ENCODE data around the gene PKMYT1.
A peak's percentile ranks its signal among the peaks of the same experiment; 100 is the strongest.

The PKMYT1 gene

DNA sequence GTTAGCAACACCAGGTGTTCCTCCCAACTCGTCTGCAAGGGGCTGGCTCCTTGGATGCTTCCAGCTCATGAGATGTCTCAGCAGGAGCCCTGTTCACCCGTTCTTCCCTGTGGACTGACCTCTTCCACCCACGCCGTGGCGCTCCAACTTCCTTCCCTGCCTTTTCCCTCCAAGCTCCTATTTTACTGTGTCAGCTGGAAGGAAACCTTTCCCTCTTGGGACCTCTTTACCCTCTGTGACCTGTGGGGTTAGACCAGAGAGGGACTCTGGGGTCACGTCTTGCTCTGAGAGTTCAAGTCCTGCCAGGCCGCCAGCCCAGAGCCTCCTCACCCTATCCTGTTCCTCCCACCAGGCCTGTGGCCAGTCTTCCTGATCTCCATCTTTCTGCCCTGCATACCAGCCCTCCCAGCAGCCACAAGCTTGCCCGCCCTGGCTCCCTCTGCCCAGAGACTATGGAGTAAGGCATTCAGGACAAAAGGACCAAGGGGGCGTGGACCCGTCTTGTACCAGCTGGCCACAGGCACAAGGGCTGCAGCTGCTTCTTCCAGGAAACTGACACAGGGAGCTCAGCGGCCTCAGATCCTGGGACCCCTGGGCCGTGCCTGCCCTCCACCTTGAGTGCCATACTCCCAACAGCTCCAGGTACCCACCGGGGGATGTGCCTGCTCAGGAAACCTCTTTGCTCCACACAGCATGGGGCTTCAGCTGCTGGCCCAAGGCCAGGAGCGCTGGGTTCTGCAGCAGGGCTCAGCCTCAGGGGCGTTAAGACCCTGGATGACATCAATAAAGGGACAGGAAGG is 8.1 kb downstream of the PKMYT1 start:
- DNase-seq = no peak

DNA sequence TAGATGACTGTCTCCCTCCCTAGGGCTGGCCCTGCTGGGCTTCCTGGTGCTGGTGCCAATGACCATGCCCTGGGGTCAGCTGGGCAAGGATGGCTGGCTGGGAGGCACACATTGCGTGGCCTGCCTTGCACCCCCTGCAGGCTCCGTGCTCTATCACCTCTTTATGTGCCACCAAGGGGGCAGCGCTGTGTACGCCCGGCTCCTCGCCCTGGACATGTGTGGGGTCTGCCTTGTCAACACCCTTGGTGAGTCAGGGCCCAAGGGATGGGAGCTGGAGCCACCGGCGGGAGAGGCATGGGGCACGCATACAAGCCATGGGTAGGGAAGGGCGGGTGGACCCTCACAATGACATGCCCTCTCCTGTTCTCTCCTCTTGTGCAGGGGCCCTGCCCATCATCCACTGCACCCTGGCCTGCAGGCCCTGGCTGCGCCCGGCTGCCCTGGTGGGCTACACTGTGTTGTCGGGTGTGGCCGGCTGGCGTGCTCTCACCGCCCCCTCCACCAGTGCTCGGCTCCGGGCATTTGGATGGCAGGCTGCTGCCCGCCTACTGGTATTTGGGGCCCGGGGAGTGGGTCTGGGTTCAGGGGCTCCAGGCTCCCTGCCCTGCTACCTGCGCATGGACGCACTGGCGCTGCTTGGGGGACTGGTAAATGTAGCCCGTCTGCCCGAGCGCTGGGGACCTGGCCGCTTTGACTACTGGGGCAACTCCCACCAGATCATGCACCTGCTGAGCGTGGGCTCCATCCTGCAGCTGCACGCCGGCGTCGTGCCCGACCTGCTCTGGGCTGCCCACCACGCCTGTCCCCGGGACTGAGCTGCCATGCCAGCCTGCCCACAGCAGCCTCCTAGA is 8.9 kb downstream of the PKMYT1 start:
- DNase-seq = no peak

DNA sequence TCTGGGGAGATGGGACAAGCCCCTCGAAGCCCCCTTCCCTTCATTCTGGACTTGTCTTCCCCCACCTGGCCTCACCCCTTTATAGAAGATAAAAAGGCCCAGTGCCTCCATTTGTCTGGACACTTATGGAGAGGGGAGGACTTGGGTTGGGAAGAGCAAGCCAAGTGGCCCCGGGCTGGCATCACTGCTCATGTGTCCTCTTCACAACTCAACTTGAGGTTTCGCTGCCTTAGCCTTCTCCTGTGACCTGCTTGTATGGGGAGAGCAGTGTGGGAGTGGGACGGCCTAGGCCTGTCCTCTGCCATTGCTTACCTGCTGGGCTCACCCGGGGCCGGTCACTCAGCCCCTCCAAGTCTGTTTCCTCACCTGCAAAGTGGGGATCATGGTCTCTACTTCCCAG is 9.7 kb downstream of the PKMYT1 start:
- DNase-seq = no peak

DNA sequence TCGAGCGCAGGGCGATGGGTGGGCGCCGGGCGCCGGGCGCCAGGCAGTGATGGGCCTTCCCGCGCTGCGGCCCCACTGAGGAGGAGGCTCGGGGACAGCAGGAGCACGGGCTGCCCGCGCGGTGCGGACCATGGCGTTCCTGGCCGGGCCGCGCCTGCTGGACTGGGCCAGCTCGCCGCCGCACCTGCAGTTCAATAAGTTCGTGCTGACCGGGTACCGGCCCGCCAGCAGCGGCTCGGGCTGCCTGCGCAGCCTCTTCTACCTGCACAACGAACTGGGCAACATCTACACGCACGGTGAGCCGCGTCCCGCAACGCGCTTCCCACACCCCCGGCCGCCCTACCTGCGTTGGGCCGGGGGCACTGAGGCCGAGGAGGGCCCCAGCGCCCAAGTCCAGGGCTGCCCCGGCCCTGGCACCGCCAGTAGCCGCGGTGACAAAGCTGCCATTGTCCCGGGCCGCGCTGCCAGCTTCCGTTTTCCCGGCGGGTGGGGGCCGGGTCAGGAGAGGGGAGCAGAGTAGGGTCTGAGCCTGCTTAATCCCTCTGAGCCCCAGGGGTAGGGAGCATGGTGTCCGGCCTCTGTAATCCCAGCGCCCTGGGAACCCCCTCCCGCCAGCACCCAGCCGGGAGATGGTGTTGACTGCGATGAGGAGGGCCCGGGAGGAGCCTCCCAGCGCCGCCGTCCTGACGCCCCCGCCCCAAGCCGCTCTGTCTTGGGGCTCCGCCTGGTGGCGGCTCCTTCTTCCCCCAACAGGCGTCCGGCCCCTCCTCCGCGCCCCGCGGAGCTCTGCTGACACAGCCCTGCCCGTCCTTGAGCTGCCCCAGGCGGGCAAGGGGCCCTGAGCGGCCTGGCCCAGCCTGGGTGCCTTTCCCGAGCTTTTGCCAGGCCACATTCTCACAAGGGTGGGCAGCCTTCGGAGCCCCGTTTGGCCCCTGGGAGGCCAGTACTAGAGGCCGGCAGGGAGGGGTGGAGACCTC is 10.4 kb downstream of the PKMYT1 start:
- DNase-seq = peak; percentile 69

DNA sequence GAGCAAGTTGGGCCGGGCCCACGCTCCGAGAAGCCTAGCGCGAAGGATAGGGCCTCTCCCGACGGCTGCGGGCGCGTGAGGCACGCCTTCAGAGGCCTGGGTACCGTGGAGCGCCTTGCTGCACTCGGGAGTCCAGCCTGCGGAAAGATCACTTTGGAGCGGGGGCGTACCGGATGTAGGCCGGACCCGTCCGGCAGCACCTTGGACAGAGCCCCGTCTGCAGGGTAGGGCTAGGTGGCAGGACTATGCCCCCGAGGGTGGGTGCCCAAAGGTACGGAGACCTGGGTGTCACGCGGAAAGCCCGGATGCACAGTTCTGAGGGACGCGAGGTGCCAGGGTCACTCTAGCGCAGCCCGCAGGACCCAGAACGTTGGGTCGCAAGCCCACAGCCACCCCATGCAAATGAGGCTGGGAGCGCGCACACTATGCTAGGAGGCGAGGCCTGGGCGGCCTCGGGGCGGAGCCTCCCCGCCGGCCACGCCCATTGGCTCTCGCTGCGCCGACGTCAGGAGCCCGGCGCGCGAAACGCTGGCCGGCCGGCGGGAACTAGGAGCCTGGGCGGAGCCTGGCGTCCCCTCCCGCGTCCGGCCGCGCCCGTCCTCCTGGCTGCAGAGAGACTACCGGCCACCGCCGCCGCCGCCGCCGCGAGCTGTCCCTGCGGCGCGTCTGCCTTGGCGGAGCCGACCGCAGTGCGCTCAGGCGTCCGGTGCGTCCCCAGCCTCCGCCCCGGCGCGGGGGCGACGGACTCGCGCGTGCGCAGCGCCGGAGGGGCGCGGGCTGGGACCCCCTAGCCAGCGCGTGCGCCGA is 11.3 kb downstream of the PKMYT1 start, which contains the start of gene PAQR4:
Gene PAQR4, plus strand, starts transcription at position 611 of the 807 bp plus-strand sequence. CDS start 327 bp downstream, outside the sequence.
- DNase-seq = peak; percentile 75

DNA sequence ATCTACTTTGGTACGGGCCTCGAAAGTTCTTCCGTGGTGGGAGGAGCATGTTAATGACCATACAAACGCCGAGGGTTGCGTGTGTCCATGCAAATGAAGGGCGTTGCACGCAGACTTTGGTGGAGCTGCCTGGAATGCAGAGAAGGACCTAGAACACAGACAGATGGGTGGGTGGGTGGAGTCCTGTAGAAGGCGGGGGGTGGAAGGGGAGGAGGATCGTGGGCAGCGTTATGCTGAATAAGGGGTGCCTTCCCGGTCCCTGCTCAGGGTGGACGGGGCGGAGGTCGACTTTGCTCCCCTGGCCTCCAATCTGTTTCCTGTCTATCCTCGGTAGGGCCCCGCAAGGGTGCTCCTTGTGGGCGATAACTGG is 11.9 kb downstream of the PKMYT1 start:
- no peak for DNase-seq

DNA sequence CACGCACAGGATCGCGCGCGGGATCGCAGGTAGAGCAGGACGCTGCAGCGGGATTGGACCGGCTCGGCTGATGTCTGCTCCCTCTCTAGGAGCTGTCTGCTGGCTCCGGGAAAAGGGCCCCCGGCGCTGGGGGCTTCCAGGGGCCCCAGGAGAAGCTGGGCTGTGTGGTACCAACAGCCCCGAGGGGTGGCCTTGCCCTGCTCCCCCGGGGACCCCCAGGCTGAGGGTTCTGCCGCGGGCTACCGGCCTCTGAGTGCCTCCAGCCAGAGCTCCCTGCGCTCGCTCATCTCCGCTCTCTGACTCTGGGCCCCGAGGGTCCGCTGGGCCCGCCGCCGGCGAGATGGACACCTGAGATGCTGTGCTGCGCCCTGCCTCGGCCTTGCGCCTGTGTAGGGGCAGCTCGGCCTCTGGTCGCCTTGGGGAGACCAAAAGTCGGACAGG is 12.5 kb downstream of the PKMYT1 start:
- no peak for DNase-seq

DNA sequence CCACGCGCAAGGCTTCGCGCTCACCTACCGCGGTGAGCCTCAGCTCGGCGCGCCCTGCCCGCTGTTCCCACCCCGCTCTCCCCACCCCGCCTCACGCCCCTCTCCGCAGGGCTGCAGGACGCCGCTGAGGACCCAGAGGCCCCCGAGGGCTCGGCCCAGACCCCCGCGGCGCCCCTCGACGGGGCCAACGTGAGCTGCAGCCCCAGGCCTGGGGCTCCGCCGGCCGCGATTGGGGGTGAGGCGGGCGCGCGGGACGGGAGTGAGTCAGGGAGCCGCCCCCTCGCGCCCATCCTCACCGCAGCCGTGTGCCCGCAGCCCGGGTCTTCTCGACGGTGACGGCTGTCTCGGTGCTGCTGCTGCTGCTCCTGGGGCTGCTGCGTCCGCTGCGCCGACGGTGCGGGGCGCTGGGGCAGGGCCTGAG is 13.0 kb downstream of the PKMYT1 start:
- no peak for DNase-seq

DNA sequence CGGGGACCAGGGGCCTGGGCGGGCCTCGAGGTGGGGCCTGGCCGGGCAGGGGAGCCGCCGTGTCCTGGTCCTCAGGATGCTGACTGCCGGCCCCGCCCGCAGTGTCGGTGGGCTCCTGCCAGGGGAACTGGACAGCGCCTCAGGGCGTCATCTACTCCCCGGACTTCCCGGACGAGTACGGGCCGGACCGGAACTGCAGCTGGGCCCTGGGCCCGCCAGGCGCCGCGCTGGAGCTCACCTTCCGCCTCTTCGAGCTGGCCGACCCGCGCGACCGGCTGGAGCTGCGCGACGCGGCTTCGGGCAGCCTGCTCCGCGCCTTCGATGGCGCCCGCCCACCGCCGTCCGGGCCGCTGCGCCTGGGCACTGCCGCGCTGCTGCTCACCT is 13.4 kb downstream of the PKMYT1 start:
- DNase-seq = no peak

DNA sequence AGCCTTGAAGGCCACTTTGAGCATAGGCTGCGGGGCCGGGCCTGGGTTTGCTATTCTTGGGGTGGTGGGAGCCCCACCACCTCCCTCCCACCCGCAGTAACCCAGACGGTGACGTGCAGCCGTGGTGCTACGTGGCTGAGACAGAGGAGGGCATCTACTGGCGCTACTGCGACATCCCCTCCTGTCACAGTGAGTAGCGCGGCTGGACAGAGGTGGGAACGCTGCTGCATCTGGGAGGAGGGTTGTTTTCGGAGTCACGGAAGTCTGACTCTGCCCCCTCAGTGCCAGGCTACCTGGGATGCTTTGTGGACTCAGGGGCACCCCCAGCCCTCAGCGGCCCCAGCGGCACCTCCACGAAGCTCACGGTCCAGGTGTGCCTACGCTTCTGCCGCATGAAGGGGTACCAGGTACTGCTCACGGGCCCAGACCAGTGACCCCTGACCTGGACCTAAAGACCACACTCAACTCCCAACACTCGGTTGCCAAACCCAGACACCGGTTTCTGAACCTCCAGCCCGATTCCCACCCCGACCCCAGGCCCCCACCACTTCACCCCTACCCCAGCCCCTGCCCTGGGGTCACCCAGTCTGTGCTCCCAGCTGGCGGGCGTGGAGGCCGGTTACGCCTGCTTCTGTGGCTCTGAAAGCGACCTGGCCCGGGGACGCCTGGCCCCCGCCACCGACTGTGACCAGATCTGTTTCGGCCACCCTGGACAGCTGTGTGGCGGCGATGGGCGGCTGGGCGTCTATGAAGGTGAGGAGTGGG is 14.0 kb downstream of the PKMYT1 start:
- DNase-seq = no peak

DNA sequence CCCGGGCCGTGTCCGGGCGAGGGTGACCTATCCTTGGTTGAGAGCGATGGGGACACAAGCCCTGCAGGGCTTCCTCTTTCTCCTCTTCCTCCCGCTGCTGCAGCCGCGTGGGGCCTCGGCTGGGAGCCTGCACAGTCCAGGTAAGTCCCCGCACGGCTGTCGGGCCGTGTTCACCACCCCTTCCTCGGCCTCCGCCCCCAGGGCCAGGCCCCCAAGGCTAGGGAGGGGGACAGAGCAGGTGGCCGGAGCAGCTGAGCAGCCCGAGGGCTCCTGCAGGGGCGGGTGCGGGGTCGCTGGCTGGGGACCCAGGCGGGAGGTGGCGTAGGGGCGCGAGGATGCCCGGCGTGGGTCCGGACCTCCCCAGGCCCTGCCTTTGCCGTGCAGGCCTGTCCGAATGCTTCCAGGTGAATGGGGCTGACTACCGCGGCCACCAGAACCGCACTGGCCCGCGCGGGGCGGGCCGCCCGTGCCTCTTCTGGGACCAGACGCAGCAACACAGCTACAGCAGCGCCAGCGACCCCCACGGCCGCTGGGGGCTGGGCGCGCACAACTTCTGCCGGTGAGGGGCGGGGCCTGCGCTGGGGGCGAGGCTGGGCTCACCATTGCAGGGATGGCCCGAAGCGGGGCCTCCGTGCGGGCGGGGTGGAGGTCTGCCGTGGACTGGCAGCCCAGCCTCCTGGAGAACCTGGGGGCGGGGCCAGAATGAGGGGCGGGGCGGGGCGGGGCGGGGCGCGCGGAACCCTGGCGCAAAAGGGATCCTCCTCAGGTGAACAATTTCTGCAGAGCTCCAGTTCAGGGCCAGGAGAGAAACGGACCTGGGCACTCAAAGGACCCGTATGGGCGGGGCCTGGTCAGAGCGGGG is 15.5 kb downstream of the PKMYT1 start:
- peak; percentile 54 for DNase-seq

DNA sequence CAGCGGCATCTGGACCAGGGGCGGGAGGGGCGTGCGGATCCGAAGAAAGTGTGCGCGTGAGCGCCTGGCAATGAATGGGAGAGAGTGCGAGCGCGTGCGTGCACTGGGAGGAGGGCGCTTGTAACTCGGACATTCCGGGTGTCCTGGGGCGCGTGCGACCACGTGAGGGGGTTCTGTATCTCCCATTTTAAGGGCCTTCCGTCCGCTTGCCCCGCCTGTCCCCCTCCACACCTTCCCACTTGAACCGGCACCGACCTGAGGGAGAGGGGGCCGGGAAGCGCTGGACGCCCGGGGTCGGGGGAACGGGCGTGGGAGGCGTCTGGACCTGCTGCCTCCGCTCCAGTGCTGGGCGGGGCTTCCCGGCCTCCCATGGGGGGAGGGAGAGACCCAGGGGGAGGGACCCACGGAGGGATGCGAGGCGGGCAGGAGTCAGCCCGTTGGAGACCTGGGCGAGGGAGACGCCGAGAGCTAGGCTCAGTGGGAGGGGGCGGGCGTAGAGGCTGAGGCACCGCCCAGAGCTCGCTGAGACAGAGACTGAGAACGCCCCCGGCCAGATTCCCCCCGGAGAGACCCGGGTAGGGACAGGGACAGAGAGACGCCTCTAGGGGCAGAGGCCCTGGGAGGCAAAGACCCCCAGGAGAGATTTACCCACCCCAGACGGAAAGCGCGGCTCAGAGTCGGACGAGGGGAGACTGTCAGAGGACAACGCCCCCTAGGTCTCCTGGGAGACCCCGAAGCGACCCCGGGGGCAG is 16.3 kb downstream of the PKMYT1 start, which contains the start of gene KREMEN2:
Gene KREMEN2, plus strand, starts transcription at position 553 of the 752 bp plus-strand sequence. CDS start 246 bp downstream, outside the sequence.
- DNase-seq = peak; percentile 40

DNA sequence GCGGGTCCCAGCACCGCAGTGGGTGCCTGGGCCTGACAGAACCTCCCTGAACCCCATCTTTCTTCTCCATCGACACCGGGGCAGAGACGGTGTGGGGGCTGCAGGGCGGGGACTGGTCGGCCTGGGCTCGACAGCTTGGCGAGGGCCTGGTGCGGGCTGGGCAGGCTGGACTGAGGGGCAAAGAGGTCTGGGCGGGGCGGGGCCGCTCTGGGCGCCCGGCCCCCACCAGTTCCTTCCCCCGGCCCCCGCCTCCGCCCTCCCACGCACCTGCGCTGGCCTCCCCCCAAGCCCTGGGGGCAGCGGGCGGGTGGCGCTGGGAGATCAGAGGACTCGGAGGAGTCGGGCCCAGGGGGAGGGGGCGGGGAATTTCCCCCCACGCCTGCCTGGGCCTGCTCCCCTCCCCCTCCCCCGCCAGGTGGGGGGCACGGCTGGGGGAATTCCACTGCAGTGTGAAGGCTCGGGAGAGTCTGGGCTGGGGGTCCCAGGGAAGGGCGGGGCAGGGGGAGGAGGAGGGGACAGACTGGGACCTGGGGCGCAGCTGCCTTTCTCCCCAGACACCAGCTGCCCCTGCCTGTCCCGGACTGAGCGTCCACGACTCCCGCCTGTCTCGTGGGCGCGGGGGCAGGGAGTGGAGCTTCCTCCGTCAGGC is 17.0 kb downstream of the PKMYT1 start:
- peak; percentile 31 for DNase-seq

DNA sequence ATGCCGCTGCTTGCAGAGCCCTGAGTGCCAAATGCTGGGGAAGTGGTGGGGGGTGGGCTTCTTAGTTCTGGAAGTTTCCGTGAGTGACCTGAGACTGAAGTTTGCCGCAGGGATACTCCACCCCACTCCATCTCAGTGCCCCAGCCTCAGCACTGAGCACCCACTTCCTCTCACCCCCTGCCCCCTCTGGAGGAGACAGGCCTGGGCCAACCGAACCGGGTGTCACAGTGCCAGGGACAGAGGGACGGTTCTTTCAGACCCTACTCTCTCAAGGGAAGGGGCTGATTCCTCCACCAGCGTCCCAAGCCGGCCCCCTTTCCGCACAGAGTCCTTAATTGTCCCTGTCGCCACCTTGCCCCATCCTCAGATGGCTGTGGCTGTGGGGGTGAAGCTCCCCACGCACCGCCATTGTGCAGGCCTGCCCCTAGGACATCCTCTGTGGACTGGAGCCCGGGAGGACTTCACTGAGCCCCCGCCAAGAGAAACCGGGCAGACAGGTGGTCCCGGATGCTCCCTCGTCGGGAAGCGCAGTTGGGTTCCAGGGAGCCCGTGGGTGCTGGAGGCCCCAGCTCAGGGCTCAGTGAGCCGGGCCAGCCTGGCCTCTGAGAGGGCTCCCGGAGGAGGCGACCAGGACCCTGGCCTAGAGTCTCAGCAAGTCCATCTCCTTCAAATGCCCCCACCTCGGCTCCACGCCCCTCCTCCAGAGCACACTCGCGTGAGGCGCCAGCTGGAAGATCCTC is 17.7 kb downstream of the PKMYT1 start:
- no peak for DNase-seq

DNA sequence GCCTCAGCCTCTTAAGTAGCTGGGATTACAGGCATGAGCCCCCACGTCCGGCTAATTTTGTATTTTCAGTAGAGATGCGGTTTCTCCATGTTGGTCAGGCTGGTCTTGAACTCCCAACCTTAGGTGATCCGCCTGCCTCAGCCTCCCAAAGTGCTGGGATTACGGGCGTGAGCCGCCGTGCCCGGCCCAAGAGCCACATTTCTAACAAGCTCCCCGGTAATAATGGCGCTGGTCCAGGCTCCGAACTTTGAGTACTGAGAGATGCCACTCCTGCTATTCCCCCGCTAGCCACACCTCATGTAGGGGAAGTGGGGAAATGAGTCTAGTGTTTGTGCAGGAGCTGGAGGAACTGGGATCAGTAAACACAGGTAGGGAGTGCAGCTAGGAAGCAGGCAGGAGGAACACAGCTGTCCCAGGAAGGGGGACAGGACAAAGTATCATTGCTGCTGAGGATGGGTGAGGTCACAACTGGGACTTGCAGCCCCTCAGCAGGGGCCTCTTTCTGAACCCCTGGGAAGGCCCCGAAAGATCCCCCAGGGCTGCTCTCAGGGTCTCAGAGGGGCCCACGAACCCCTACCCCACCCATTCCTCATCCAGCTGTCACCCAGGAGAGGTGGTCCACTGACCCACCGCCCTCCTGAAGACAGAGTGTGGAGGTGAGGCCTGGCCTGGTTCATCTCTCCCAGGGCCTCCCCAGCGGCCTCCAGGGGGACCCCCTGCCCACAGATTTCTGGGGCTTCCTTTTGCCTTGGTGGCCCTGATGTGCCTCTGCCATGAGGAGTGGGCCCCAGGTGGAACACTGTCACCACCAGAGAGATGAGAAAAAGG is 19.8 kb downstream of the PKMYT1 start:
- DNase-seq = no peak

DNA sequence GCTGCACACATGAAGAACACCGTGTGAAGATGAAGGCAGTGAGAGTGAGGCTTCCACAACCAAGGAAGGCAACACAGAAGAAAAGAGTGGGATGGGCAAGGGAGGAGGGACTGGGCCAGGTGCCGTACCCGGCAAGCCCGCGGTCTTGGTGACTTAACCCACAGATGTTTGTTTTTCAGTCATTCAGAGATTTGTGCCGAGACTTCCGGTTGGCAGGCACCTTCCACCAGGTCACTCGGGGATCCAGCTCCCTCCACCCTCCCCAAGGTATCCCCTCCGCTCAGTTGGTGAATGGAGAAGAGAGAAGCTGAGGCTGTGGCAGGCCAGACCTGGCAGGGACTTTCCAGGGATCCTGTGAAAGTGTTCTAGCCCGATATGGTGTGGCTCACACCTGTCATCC is 21.0 kb downstream of the PKMYT1 start:
- no peak for DNase-seq

DNA sequence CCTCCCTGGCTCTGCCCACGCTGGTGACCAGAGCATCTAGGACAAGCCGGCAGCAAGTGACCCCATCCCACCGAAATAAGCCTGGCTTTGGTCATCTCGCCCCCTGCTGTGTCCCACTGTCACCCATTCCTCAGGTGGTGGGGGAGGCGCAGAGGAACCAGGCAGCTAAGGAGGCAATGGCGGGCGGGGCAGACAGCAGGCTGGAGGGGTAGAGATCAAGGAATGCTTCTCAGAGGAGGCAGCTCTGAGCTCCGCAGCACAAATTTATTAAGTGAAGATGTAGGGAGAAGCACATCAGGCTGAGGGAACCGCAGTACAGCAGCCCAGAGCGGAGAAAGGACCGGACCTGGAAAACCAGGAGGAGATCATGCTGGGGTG is 23.7 kb downstream of the PKMYT1 start:
- no peak for DNase-seq

All from stimulated activated CD4-positive, alpha-beta T cell treated with anti-CD3 and anti-CD28 coated beads, Interleukin-12 subunit alpha, Interleukin-12 subunit beta, amount 100 ng/mL, for 4 hours (primary cell).